Stimulated activated CD4-positive, alpha-beta T cell treated with anti-CD3 and anti-CD28 coated beads, Interleukin-15, amount 100 ng/mL, for 48 hours (primary cell): ENCODE measurements around the gene TMEM163.

Experiments used
- DNase-seq, 2 donors: peaks; one replicate each; pipeline ENCODE4 v3.0.0-alpha.2; 2020; ENCODE audit warnings: low read depth in 2 of 2

TMEM163 gene

GRCh38 chr2:134458950-134459349, 259.9 kb downstream of the TMEM163 start:
- no peak for DNase-seq

GRCh38 chr2:134458473-134458853, 260.3 kb downstream of the TMEM163 start:
- DNase-seq = no peak

GRCh38 chr2:134457765-134458472, 260.9 kb downstream of the TMEM163 start:
- no peak for DNase-seq

GRCh38 chr2:134457353-134457752, 261.4 kb downstream of the TMEM163 start:
- no peak for DNase-seq

- no peak for DNase-seq
These were observed 263.4 kb downstream of the TMEM163 start for GRCh38 chr2:134455426-134455825.

- no peak for DNase-seq
These were observed 263.9 kb downstream of the TMEM163 start for GRCh38 chr2:134454931-134455330.

GRCh38 chr2:134454426-134454825, 264.4 kb downstream of the TMEM163 start:
- DNase-seq = no peak

- DNase-seq = no peak
These were observed 264.8 kb downstream of the TMEM163 start for GRCh38 chr2:134453973-134454372.

GRCh38 chr2:134453476-134453875, 265.3 kb downstream of the TMEM163 start:
- DNase-seq = no peak

GRCh38 chr2:134452042-134452733, 266.6 kb downstream of the TMEM163 start:
- DNase-seq = no peak

GRCh38 chr2:134451347-134451630, 267.5 kb downstream of the TMEM163 start:
- no peak for DNase-seq

GRCh38 chr2:134449751-134450513, 268.9 kb downstream of the TMEM163 start:
- no peak for DNase-seq

- DNase-seq = no peak
These were observed 269.6 kb downstream of the TMEM163 start for GRCh38 chr2:134449157-134449556.

- DNase-seq = no peak
These were observed 270.1 kb downstream of the TMEM163 start for GRCh38 chr2:134448650-134449049.

GRCh38 chr2:134447669-134448068, 271.1 kb downstream of the TMEM163 start:
- DNase-seq = no peak

- no peak for DNase-seq
These were observed 272.3 kb downstream of the TMEM163 start for GRCh38 chr2:134446383-134447017.

GRCh38 chr2:134445985-134446382, 272.8 kb downstream of the TMEM163 start:
- no peak for DNase-seq

- DNase-seq = no peak
These were observed 273.7 kb downstream of the TMEM163 start for GRCh38 chr2:134445116-134445515.

- DNase-seq = no peak
These were observed 274.9 kb downstream of the TMEM163 start for GRCh38 chr2:134443814-134444480.

- no peak for DNase-seq
These were observed 277.5 kb downstream of the TMEM163 start for GRCh38 chr2:134441153-134441863.

- DNase-seq = no peak
These were observed 278.4 kb downstream of the TMEM163 start for GRCh38 chr2:134440336-134440909.
